ENCODE measurements around the gene SAMM50. TPM values are rescaled to one million over a fixed set of nuclear protein-coding genes. Genes with fewer than 3 reads are reported as not detected.
"Not testable (repeated sequence)": the region's sequence is repeated elsewhere in the genome, so short reads cannot be mapped to it uniquely, and the experiment has no call there.

SAMM50 gene
- total RNA-seq, 1 donor from 2014 or later: 60.5 TPM

DNA sequence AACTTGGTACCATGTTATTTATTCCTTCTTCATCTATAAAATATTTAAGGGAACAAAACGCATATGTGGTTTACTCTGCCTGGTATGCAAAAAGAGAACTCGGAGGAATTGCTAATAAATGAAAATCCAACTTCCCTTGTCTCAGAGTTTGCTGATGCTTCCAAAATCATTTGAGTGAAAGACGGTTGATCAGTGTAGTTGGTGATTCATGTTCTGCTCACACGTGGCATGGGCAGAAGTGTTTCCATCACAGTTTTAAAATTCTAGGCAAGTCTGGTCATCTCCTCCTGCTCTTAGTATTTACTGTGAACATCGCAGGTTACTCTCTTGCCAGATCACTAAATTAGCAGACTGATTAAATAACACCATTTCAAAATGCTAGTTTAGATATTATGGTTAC lies 56.9 kb downstream of the SAMM50 start:
- Mint-ChIP-seq H3K27ac (no peak overlapping the region), H3K36me3 (ENCODE audit: low read depth) (no peaks in the 10 kb centered on the region)

GRCh38 chr22:44012591-44012990 lies 57.3 kb downstream of the SAMM50 start:
- DNase-seq: no peak
- H3K36me3 Mint-ChIP-seq (ENCODE audit: low read depth): no peaks in the 10 kb centered on the region
- H3K27me3 Mint-ChIP-seq: no peaks in the 10 kb centered on the region
- H3K4me3 Mint-ChIP-seq: no peak overlapping the region
- H3K4me1 Mint-ChIP-seq: peaks cover 1% of the 10 kb centered on the region
- no peak overlapping the region for H3K27ac Mint-ChIP-seq
- intact Hi-C loops (cut with micrococcal nuclease): no loop called here
- H3K9me3 Mint-ChIP-seq: no peaks in the 10 kb centered on the region

More for the DNA sequence above, 56.9 kb downstream of the SAMM50 start:
- peaks cover 1% of the 10 kb centered on the region for H3K4me1 Mint-ChIP-seq
- DNase-seq: no peak
- intact Hi-C loops (cut with micrococcal nuclease): no loop called here
- no peaks in the 10 kb centered on the region for H3K9me3 Mint-ChIP-seq
- H3K27me3 Mint-ChIP-seq: no peaks in the 10 kb centered on the region
- H3K4me3 Mint-ChIP-seq: no peak overlapping the region

- no peak overlapping the region for H3K27ac Mint-ChIP-seq
- H3K27me3 Mint-ChIP-seq: no peaks in the 10 kb centered on the region
- intact Hi-C loops (cut with micrococcal nuclease): no loop called here
- no peak for DNase-seq
- no peaks in the 10 kb centered on the region for H3K9me3 Mint-ChIP-seq
- no peak overlapping the region for H3K4me3 Mint-ChIP-seq
- no peaks in the 10 kb centered on the region for H3K36me3 Mint-ChIP-seq (ENCODE audit: low read depth)
- H3K4me1 Mint-ChIP-seq: peaks cover 1% of the 10 kb centered on the region
Measured at GRCh38 chr22:44014241-44014640, 59.0 kb downstream of the SAMM50 start.

GRCh38 chr22:44016586-44016985 lies 61.3 kb downstream of the SAMM50 start:
- H3K4me1 Mint-ChIP-seq; H3K36me3 Mint-ChIP-seq (ENCODE audit: low read depth); intact Hi-C loops (cut with micrococcal nuclease); H3K27me3 Mint-ChIP-seq; H3K27ac Mint-ChIP-seq; H3K9me3 Mint-ChIP-seq; H3K4me3 Mint-ChIP-seq; DNase-seq: not testable (repeated sequence)

GRCh38 chr22:44018594-44018993 lies 63.4 kb downstream of the SAMM50 start:
- peaks cover 12% of the 10 kb centered on the region for H3K4me1 Mint-ChIP-seq
- H3K4me3 Mint-ChIP-seq: no peak overlapping the region
- no peaks in the 10 kb centered on the region for H3K9me3 Mint-ChIP-seq
- no peak for DNase-seq
- no peak overlapping the region for H3K27ac Mint-ChIP-seq
- intact Hi-C loops (cut with micrococcal nuclease): no loop called here
- H3K27me3 Mint-ChIP-seq: no peaks in the 10 kb centered on the region
- peaks cover 14% of the 10 kb centered on the region for H3K36me3 Mint-ChIP-seq (ENCODE audit: low read depth)

GRCh38 chr22:44019416-44019815 lies 64.2 kb downstream of the SAMM50 start:
- H3K4me1 Mint-ChIP-seq: peaks cover 14% of the 10 kb centered on the region
- DNase-seq: no peak
- H3K4me3 Mint-ChIP-seq: no peak overlapping the region
- intact Hi-C loops (cut with micrococcal nuclease): no loop called here
- H3K27ac Mint-ChIP-seq: no peak overlapping the region
- H3K9me3 Mint-ChIP-seq: no peaks in the 10 kb centered on the region
- peaks cover 17% of the 10 kb centered on the region for H3K36me3 Mint-ChIP-seq (ENCODE audit: low read depth)
- no peaks in the 10 kb centered on the region for H3K27me3 Mint-ChIP-seq

DNA sequence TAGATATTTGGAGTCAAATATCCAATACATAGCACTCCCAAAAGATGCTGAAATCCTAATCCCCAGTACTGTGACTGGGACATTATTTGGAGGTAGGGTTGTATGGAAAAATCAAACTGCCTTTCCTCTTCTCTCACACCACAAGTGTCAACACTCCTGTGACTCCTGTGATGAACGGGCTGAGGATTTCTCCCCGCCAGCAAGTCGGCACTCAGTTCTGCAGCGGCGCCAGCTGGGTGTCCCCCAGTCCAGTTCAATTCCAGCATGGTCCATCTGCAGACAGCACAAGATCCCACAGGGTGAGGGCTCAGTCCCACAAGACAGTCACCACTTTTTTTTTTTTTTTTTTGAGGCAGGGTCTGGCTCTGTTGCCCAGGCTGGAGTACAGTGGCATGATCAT lies 64.6 kb downstream of the SAMM50 start:
- no peak for DNase-seq
- intact Hi-C loops (cut with micrococcal nuclease): no loop called here
- H3K27ac Mint-ChIP-seq: no peak overlapping the region

GRCh38 chr22:44020981-44021380 lies 65.7 kb downstream of the SAMM50 start:
- peaks cover 23% of the 10 kb centered on the region for H3K4me1 Mint-ChIP-seq
- H3K27ac Mint-ChIP-seq: no peak overlapping the region
- no peaks in the 10 kb centered on the region for H3K9me3 Mint-ChIP-seq
- no peak for DNase-seq
- intact Hi-C loops (cut with micrococcal nuclease): no loop called here
- peak overlapping the region; percentile 9 for H3K4me3 Mint-ChIP-seq
- no peaks in the 10 kb centered on the region for H3K27me3 Mint-ChIP-seq
- peaks cover 25% of the 10 kb centered on the region for H3K36me3 Mint-ChIP-seq (ENCODE audit: low read depth)

More for the DNA sequence above, 64.6 kb downstream of the SAMM50 start:
- Mint-ChIP-seq H3K36me3 (ENCODE audit: low read depth) (peaks cover 17% of the 10 kb centered on the region), H3K27me3 (no peaks in the 10 kb centered on the region), H3K4me3 (no peak overlapping the region), H3K9me3 (no peaks in the 10 kb centered on the region), H3K4me1 (peaks cover 14% of the 10 kb centered on the region)

- intact Hi-C loops (cut with micrococcal nuclease): no loop called here
- peaks cover 37% of the 10 kb centered on the region for H3K36me3 Mint-ChIP-seq (ENCODE audit: low read depth)
- H3K9me3 Mint-ChIP-seq: no peaks in the 10 kb centered on the region
- H3K27me3 Mint-ChIP-seq: no peaks in the 10 kb centered on the region
- peak overlapping the region; percentile 97 for H3K4me3 Mint-ChIP-seq
- DNase-seq: peak; percentile 87
- peaks cover 42% of the 10 kb centered on the region for H3K4me1 Mint-ChIP-seq
- peak overlapping the region; percentile 96 for H3K27ac Mint-ChIP-seq
Measured at GRCh38 chr22:44023404-44024287, 68.4 kb downstream of the SAMM50 start.

DNA sequence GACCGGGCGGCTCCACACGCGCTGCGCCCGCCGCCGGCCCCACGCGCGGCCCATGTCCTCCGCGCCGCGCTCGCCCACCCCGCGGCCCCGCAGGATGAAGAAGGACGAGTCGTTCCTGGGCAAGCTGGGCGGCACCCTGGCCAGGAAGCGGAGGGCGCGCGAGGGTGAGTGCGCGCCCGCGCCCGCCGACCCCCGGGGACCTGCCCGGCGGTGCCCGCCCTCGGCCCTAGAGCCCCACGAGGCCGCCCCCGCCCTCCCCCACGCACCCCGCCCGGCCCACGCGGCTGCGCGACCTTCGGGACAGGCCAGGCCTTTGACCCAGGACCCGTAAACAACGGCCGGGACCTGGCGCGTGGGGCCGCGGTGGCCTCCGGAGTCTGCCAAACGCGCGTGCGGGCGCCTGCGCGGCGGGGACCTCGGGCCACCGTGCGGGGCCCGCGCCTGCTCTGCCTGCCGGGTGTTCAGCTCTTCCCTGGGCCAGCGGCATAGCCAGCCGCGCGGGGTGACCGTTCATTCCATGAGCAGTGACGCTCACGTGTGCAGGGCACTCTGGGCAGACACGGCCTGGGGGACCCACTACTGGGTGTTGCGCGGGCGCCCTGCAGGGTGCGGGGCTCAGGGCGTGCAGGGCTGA lies 69.2 kb downstream of the SAMM50 start, which contains the start of gene PARVB:
PARVB (plus strand) TSS at position 15 of the 634 bp plus-strand sequence; CDS start at position 53, 38 bp downstream.
- intact Hi-C loops (cut with micrococcal nuclease): no loop called here
- peaks cover 39% of the 10 kb centered on the region for H3K36me3 Mint-ChIP-seq (ENCODE audit: low read depth)
- peak within 1 kb of the TSS; percentile 100 for H3K27ac Mint-ChIP-seq
- peak within 1 kb of the TSS; percentile 97 for H3K4me3 Mint-ChIP-seq
- no peaks in the 10 kb centered on the region for H3K9me3 Mint-ChIP-seq
- DNase-seq: peak; percentile 81
- H3K27me3 Mint-ChIP-seq: no peaks in the 10 kb centered on the region
- peaks cover 45% of the 10 kb centered on the region for H3K4me1 Mint-ChIP-seq

GRCh38 chr22:44025171-44026065 lies 70.2 kb downstream of the SAMM50 start:
- H3K27ac Mint-ChIP-seq: peak overlapping the region; percentile 100
- intact Hi-C loops (cut with micrococcal nuclease): no loop called here
- peaks cover 39% of the 10 kb centered on the region for H3K36me3 Mint-ChIP-seq (ENCODE audit: low read depth)
- no peaks in the 10 kb centered on the region for H3K27me3 Mint-ChIP-seq
- DNase-seq: peak; percentile 61
- H3K4me3 Mint-ChIP-seq: peak overlapping the region; percentile 94
- peaks cover 46% of the 10 kb centered on the region for H3K4me1 Mint-ChIP-seq
- no peaks in the 10 kb centered on the region for H3K9me3 Mint-ChIP-seq

DNA sequence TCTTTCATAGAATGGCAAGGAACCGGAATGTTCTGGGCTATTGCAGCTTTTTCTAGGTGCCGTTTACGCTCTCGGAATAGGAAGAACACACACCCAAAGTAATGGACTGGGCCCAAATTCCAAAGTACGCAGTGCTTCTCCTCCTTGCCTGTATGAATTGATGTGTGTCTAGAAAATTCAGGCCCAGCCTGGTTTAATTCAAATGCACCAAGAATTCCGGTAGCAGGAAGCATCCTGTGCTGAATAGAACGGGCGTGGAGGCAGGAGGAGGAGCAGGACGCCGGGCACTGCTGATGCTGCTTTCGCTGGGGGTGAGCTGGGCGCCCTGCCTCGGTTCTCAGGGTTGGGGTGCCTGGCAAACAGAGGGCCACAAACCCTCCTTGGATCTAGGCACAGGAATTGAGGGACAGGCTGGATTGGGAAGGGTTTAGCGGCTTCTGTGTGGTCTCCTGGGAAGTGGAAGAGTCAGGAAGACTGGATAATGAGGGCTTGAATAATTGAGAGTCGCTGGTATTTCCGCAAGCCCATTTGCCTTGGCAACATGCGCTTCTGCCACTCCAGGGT lies 70.9 kb downstream of the SAMM50 start:
- Mint-ChIP-seq H3K27me3 (no peaks in the 10 kb centered on the region), H3K4me3 (peak overlapping the region; percentile 94), H3K36me3 (ENCODE audit: low read depth) (peaks cover 38% of the 10 kb centered on the region), H3K27ac (peak overlapping the region; percentile 100), H3K9me3 (no peaks in the 10 kb centered on the region), H3K4me1 (peaks cover 53% of the 10 kb centered on the region)
- DNase-seq: no peak
- intact Hi-C loops (cut with micrococcal nuclease): no loop called here

Measured in activated CD4-positive, alpha-beta T cell treated with anti-CD3 and anti-CD28 coated beads, Interleukin-2, amount 10 ng/mL, durations not matched to agents 24 days and 14 days (primary cell).